Vagina (tissue), 2 donors: ENCODE data around the gene TANGO6. TPM values are rescaled to one million over a fixed set of nuclear protein-coding genes. Genes with fewer than 3 reads are reported as not detected.

Experiments
- DNase-seq, 2 donors: peaks; one replicate each; pipeline ENCODE4 v3.0.0-alpha.2; 2017; ENCODE audit errors: extremely low spot score in 2 of 2
- H3K27ac ChIP-seq: fragments of 200-600 bp; sonication (generic); one replicate; pipeline ENCODE4 v1.5.1; 2019
- H3K27me3 ChIP-seq: fragments of 200-600 bp; sonication (generic); one replicate; pipeline ENCODE4 v1.5.1; 2019
- H3K36me3 ChIP-seq, 2 donors: fragments of 200-600 bp; sonication (generic); one replicate each; pipeline ENCODE4 v1.5.1; 2017 to 2019
- H3K4me1 ChIP-seq: fragments of 200-600 bp; sonication (generic); one replicate; pipeline ENCODE4 v1.5.1; 2019
- H3K4me3 ChIP-seq, 2 donors: fragments of 200-600 bp; sonication (generic); 1 replicate in 1 of 2; 2 replicates in 1 of 2; pipeline ENCODE4 v1.5.1; 2016 to 2019
- H3K9me3 ChIP-seq: fragments of 200-600 bp; sonication (generic); one replicate; pipeline ENCODE4 v1.5.1; 2019
- CTCF ChIP-seq, 3 experiments: fragments of 450-650 bp in 2 of 3; fragments of 200-600 bp in 1 of 3; sonication (generic) in 1 of 3; IDR thresholded peaks; one replicate each; pipeline ENCODE4 v1.5.1; 2017 to 2019; ENCODE audit warnings: antibody characterized with exemption in 3 of 3, mild to moderate bottlenecking in 2 of 3, moderate library complexity in 2 of 3
- POLR2A ChIP-seq, 2 donors: fragments of 450-650 bp; IDR thresholded peaks; one replicate each; pipeline ENCODE4 v1.6.1; 2017; ENCODE audit warnings: antibody characterized with exemption in 2 of 2, mild to moderate bottlenecking in 2 of 2, moderate library complexity in 2 of 2
- POLR2AphosphoS5 ChIP-seq, 2 donors: sonication (generic); formaldehyde crosslinking; IDR thresholded peaks; one replicate each; pipeline ENCODE4 v1.9.0; 2017; ENCODE audit warnings: antibody characterized with exemption in 2 of 2, mild to moderate bottlenecking in 2 of 2, low read depth in 1 of 2; ENCODE audit not compliant: insufficient read depth in 1 of 2
- intact Hi-C: fragments of 100-400 bp; cut with DNase I; formaldehyde crosslinking; loops from one replicate; pipeline ENCODE4 v1.15.1; 2023
- total RNA-seq: library from RNA; depleted of rRNA; stranded (reverse); fragments of >200 nt; gene quantifications from one replicate; pipeline ENCODE4 v1.2.3, GENCODE V29; 2016

Gene TANGO6
- total RNA-seq, 1 donor from 2014 or later, result 21.9 TPM

GRCh38 chr16:68995011-68995504 lies 151.7 kb downstream of the TANGO6 start:
- H3K9me3 ChIP-seq, result no peaks in the 10 kb centered on the region
- TF ChIP-seq CTCF (IDR thresholded peaks at IDR 0.05) (no peak), POLR2AphosphoS5 (IDR thresholded peaks at IDR 0.05; ENCODE audit: insufficient read depth in 1 of 2, low read depth in 1 of 2) (peak in 1 of 2 donors; percentile 30)
- no peaks in the 10 kb centered on the region for H3K27me3 ChIP-seq
- no peak overlapping the region for H3K4me3 ChIP-seq
- intact Hi-C loops, result no loop called here
- no peaks in the 10 kb centered on the region for H3K36me3 ChIP-seq
- DNase-seq, result no peak
- peaks cover 9% of the 10 kb centered on the region for H3K4me1 ChIP-seq
- H3K27ac ChIP-seq, result no peak overlapping the region

- no peaks in the 10 kb centered on the region for H3K9me3 ChIP-seq
- H3K36me3 ChIP-seq, result peaks cover 0 to 3% of the 10 kb centered on the region in 2 donors
- H3K27ac ChIP-seq, result no peak overlapping the region
- H3K4me1 ChIP-seq, result peaks cover 3% of the 10 kb centered on the region
- no peak overlapping the region for H3K4me3 ChIP-seq
- H3K27me3 ChIP-seq, result no peaks in the 10 kb centered on the region
- intact Hi-C loops, result no loop called here
- DNase-seq, result no peak
- TF ChIP-seq CTCF (IDR thresholded peaks at IDR 0.05) (no peak), POLR2A (IDR thresholded peaks at IDR 0.05) (no peak), POLR2AphosphoS5 (IDR thresholded peaks at IDR 0.05; ENCODE audit: insufficient read depth in 1 of 2, low read depth in 1 of 2) (no peak)
Measured at GRCh38 chr16:68997564-68997963, 154.2 kb downstream of the TANGO6 start.

- intact Hi-C loops, result no loop called here
- Histone ChIP-seq H3K27me3 (no peaks in the 10 kb centered on the region), H3K4me1 (no peaks in the 10 kb centered on the region), H3K4me3 (no peak overlapping the region), H3K9me3 (no peaks in the 10 kb centered on the region), H3K27ac (no peak overlapping the region), H3K36me3 (peaks cover 0 to 4% of the 10 kb centered on the region in 2 donors)
- no peak for TF ChIP-seq CTCF (IDR thresholded peaks at IDR 0.05)
- TF ChIP-seq POLR2AphosphoS5 (IDR thresholded peaks at IDR 0.05; ENCODE audit: insufficient read depth in 1 of 2, low read depth in 1 of 2), result no peak
- TF ChIP-seq POLR2A (IDR thresholded peaks at IDR 0.05), result no peak
- no peak for DNase-seq
Measured at GRCh38 chr16:68999114-68999513, 155.8 kb downstream of the TANGO6 start.

- TF ChIP-seq POLR2AphosphoS5 (IDR thresholded peaks at IDR 0.05; ENCODE audit: insufficient read depth in 1 of 2, low read depth in 1 of 2) (no peak), POLR2A (IDR thresholded peaks at IDR 0.05) (no peak), CTCF (IDR thresholded peaks at IDR 0.05) (no peak)
- Histone ChIP-seq H3K27ac (no peak overlapping the region), H3K4me3 (no peak overlapping the region), H3K4me1 (no peaks in the 10 kb centered on the region), H3K9me3 (no peaks in the 10 kb centered on the region), H3K36me3 (peaks cover 0 to 4% of the 10 kb centered on the region in 2 donors), H3K27me3 (no peaks in the 10 kb centered on the region)
- DNase-seq, result no peak
- intact Hi-C loops, result no loop called here
Measured at GRCh38 chr16:69003500-69003899, 160.2 kb downstream of the TANGO6 start.

- TF ChIP-seq POLR2AphosphoS5 (IDR thresholded peaks at IDR 0.05; ENCODE audit: insufficient read depth in 1 of 2, low read depth in 1 of 2) (no peak), CTCF (IDR thresholded peaks at IDR 0.05) (no peak), POLR2A (IDR thresholded peaks at IDR 0.05) (no peak)
- Histone ChIP-seq H3K4me1 (no peaks in the 10 kb centered on the region), H3K27ac (no peak overlapping the region), H3K4me3 (no peak overlapping the region), H3K9me3 (no peaks in the 10 kb centered on the region), H3K36me3 (peaks cover 0 to 4% of the 10 kb centered on the region in 2 donors), H3K27me3 (no peaks in the 10 kb centered on the region)
- no peak for DNase-seq
- intact Hi-C loops, result no loop called here
Measured at GRCh38 chr16:69005641-69006355, 162.5 kb downstream of the TANGO6 start.
